Skeletal muscle tissue (tissue), 4 donors: ENCODE results near the gene USP11. TPM values are rescaled to one million over a fixed set of nuclear protein-coding genes. Genes with fewer than 3 reads are reported as not detected.

Source experiments
- H3K27ac ChIP-seq: one replicate; pipeline ENCODE4 v1.7.0; 2013; ENCODE audit warnings: mild to moderate bottlenecking, low read depth, low read length, inconsistent platforms
- H3K27me3 ChIP-seq, 3 donors: one replicate each; pipeline ENCODE4 v1.7.0; 2013; ENCODE audit warnings: low read length in 3 of 3; ENCODE audit not compliant: control insufficient read depth in 3 of 3, insufficient read depth in 3 of 3
- H3K36me3 ChIP-seq, 3 donors: one replicate each; pipeline ENCODE4 v1.7.0; 2013; ENCODE audit warnings: low read length in 3 of 3; ENCODE audit not compliant: control insufficient read depth in 3 of 3, insufficient read depth in 3 of 3
- H3K4me1 ChIP-seq, 3 donors: one replicate each; pipeline ENCODE4 v1.7.0; 2013; ENCODE audit warnings: low read length in 3 of 3, mild to moderate bottlenecking in 3 of 3; ENCODE audit not compliant: control insufficient read depth in 3 of 3, insufficient read depth in 3 of 3
- H3K4me3 ChIP-seq, 3 donors: one replicate each; pipeline ENCODE4 v1.7.0; 2013; ENCODE audit warnings: low read length in 3 of 3
- H3K9ac ChIP-seq, 3 donors: one replicate each; pipeline ENCODE4 v1.7.0; 2013; ENCODE audit warnings: low read length in 3 of 3, mild to moderate bottlenecking in 3 of 3, moderate library complexity in 2 of 3, low read depth in 1 of 3
- H3K9me3 ChIP-seq, 3 donors: one replicate each; pipeline ENCODE4 v1.7.0; 2013; ENCODE audit warnings: low read length in 3 of 3; ENCODE audit not compliant: control insufficient read depth in 3 of 3
- total RNA-seq: library from RNA; depleted of rRNA; stranded (reverse); fragments of >200 nt; gene quantifications from one replicate; pipeline ENCODE4 v1.2.3, GENCODE V29; 2014
- donor health status: Osteomylitis.

Gene USP11
- total RNA-seq, 1 donor from 2014 or later: 61.1 TPM

DNA sequence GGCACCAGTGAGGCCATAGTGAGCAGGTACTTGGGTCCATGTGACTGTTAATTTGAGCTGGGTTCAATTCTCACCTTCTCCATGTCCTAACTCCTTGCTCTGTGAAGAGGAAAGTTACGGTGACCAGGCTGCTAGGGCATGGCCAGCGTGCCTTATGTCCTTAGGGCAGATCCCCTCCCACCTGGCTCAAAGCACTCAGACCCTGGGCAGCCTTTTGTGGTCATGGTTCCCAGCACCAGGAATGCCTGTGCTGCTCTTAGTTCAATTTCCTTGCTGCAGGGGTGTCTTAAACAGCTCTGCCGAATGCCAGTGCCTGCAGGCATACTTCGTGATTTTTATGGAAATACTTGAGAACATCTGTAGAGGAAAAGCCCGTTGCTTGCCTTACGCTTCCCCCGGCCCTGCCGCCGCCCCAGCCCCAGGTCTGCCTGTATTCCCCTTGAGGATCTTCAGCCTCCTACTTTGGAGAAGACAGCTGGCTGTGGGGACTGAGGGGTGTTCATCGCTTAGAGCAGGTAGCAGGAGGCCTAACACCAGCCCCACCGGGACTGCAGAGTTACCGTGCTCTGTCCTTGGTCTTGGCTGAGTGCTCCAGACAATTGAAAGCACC, 17.4 kb upstream of the USP11 start:
- Histone ChIP-seq H3K36me3 (peaks cover 45 to 61% (median 50%) of the 10 kb centered on the region in 3 donors), H3K27ac (no peak overlapping the region), H3K9me3 (no peaks in the 10 kb centered on the region), H3K9ac (no peak overlapping the region), H3K4me3 (no peak overlapping the region), H3K4me1 (peaks cover 7 to 26% (median 21%) of the 10 kb centered on the region in 3 donors), H3K27me3 (no peaks in the 10 kb centered on the region)

DNA sequence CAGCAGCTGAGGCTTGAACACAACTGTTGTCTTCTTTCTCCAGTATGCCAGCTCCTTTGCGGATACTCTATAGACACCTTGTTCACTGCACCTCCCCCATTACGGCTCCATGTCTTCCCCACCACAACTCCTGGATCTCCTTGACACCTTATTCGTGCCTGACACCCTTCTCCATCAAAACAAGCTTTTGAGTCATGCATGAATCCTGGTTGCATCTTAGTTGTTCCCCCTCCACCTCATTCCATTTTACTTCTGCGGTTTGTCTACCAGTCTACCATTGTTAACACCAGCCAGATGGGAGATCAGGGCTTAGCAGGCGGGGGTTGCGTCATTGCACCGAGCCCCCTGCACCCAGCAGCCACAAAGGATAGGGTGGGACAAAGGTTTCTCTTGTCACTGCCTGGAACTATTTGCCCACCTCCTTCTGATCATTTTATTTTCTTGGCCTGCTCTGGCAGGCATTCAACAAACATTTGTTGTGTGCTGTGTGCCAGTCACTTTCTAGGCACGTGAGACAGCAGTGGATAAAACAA, 16.4 kb upstream of the USP11 start:
- H3K4me3 ChIP-seq: no peak overlapping the region
- H3K27me3 ChIP-seq: no peaks in the 10 kb centered on the region
- H3K36me3 ChIP-seq: peaks cover 38 to 50% (median 41%) of the 10 kb centered on the region in 3 donors
- no peaks in the 10 kb centered on the region for H3K9me3 ChIP-seq
- peaks cover 11 to 33% (median 28%) of the 10 kb centered on the region in 3 donors for H3K4me1 ChIP-seq
- H3K9ac ChIP-seq: peak overlapping the region in 1 of 3 donors; percentile 42
- no peak overlapping the region for H3K27ac ChIP-seq

DNA sequence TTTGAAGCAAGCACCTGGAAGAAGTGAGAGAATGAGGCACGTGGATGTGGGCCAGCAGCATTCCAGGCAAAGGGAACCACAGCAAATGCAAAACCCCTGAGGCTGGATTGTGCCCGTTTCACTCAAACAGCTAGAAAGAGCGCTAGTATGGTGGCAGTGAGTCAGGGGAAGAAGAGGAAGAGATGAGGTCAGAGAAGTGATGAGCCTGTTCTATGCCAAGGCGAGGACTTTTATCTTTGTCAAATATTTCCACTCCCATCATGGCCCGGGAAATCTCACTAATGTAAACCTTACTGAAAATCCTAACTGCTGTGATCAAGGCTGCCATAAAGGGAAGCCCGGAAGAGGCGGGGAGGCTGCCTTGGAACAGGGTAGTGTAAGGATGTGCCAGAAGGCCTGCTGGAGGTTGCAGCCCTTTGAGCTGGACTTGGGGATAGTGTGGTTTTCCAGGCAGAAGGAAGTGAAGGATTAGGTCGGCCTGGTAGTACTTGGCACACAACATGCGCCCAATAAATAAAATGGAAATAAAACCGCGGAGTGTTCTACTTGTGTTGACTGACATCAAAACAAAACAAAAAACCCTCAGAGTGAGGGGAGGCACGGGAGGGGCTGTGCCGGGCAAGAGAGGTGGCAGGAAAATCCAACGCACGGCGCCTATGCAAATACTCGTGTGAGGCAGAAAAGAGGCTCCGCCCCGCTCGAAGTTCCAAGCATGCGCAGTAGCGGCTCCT, 15.5 kb upstream of the USP11 start:
- H3K36me3 ChIP-seq: peaks cover 34 to 42% (median 35%) of the 10 kb centered on the region in 3 donors
- peaks cover 11 to 33% (median 28%) of the 10 kb centered on the region in 3 donors for H3K4me1 ChIP-seq
- H3K9ac ChIP-seq: peak overlapping the region; percentile 18 to 74 (median 42)
- H3K27me3 ChIP-seq: no peaks in the 10 kb centered on the region
- peak overlapping the region; percentile 54 to 64 (median 63) for H3K4me3 ChIP-seq
- H3K9me3 ChIP-seq: no peaks in the 10 kb centered on the region
- peak overlapping the region; percentile 97 for H3K27ac ChIP-seq

GRCh38 chrX:47217852-47218279, 14.9 kb upstream of the USP11 start:
- H3K27me3 ChIP-seq: no peaks in the 10 kb centered on the region
- H3K9me3 ChIP-seq: no peaks in the 10 kb centered on the region
- H3K36me3 ChIP-seq: peaks cover 29 to 36% (median 30%) of the 10 kb centered on the region in 3 donors
- H3K4me1 ChIP-seq: peaks cover 11 to 33% (median 28%) of the 10 kb centered on the region in 3 donors
- peak overlapping the region; percentile 91 to 93 (median 93) for H3K9ac ChIP-seq
- peak overlapping the region; percentile 83 to 93 (median 90) for H3K4me3 ChIP-seq
- peak overlapping the region; percentile 97 for H3K27ac ChIP-seq

GRCh38 chrX:47218280-47218919, 14.4 kb upstream of the USP11 start, which contains the start of gene CDK16:
TSS of gene CDK16 (plus strand) at chrX:47218681. CDS start at chrX:47223558, 4,877 bp downstream.
- H3K9ac ChIP-seq: peak within 1 kb of the TSS; percentile 91 to 93 (median 93)
- peak within 1 kb of the TSS; percentile 83 to 93 (median 90) for H3K4me3 ChIP-seq
- H3K27me3 ChIP-seq: no peaks in the 10 kb centered on the region
- peak within 1 kb of the TSS; percentile 97 for H3K27ac ChIP-seq
- H3K9me3 ChIP-seq: no peaks in the 10 kb centered on the region
- H3K4me1 ChIP-seq: peaks cover 11 to 33% (median 28%) of the 10 kb centered on the region in 3 donors
- peaks cover 26 to 36% (median 29%) of the 10 kb centered on the region in 3 donors for H3K36me3 ChIP-seq

DNA sequence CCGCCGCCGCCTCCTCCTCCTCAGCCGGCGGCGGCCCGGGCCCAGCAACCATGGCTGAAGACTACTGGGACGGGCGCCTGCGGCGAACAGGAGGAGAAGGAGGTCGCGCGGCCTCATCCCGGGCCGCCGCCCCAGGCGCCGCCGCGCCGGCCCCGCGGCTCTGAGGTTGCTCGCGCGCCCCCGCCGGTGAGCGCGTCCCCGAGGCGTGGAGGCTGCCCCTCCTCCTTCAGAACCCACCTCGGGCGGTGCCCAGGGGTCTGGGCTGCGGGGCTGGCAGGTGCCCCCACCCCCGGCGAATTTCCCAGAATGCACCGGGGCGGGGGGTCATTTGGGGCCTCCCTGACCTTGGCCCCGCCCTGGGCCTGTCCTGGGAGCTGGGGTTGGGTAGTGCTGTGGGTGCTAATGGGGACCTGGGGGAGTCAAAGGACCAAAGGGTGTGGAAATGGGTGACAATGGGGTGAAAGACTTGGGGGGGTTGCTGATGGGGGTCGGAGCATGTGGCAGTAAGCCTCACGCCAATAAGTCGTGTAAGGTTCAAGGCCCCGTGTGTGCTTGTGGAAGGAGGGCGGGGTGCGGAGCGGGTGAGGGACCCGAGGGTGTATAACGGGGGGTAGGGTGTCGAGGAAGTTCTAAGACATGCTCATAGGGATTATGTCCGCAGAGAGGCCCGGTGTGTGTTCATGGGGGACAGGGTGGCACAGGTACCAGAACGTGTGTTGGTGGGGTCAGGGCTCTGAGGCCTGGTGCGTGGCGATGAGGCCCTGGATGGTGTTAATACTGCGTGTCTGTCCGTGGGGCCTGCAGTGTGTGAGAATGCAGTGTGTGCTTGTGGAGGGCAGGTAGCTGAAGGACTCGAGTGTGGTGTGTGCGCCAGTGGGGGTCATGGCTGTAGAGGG, 13.6 kb upstream of the USP11 start:
- H3K4me3 ChIP-seq: peak overlapping the region; percentile 80 to 93 (median 90)
- no peaks in the 10 kb centered on the region for H3K27me3 ChIP-seq
- H3K9ac ChIP-seq: peak overlapping the region; percentile 91 to 93 (median 93)
- no peaks in the 10 kb centered on the region for H3K9me3 ChIP-seq
- H3K4me1 ChIP-seq: peaks cover 11 to 33% (median 28%) of the 10 kb centered on the region in 3 donors
- H3K36me3 ChIP-seq: peaks cover 29 to 37% (median 32%) of the 10 kb centered on the region in 3 donors
- peak overlapping the region; percentile 97 for H3K27ac ChIP-seq

GRCh38 chrX:47221756-47222155, 11.1 kb upstream of the USP11 start:
- H3K9ac ChIP-seq: no peak overlapping the region
- peaks cover 11 to 27% (median 21%) of the 10 kb centered on the region in 3 donors for H3K4me1 ChIP-seq
- peaks cover 34 to 38% (median 37%) of the 10 kb centered on the region in 3 donors for H3K36me3 ChIP-seq
- no peaks in the 10 kb centered on the region for H3K27me3 ChIP-seq
- H3K27ac ChIP-seq: no peak overlapping the region
- H3K9me3 ChIP-seq: no peaks in the 10 kb centered on the region
- H3K4me3 ChIP-seq: no peak overlapping the region

DNA sequence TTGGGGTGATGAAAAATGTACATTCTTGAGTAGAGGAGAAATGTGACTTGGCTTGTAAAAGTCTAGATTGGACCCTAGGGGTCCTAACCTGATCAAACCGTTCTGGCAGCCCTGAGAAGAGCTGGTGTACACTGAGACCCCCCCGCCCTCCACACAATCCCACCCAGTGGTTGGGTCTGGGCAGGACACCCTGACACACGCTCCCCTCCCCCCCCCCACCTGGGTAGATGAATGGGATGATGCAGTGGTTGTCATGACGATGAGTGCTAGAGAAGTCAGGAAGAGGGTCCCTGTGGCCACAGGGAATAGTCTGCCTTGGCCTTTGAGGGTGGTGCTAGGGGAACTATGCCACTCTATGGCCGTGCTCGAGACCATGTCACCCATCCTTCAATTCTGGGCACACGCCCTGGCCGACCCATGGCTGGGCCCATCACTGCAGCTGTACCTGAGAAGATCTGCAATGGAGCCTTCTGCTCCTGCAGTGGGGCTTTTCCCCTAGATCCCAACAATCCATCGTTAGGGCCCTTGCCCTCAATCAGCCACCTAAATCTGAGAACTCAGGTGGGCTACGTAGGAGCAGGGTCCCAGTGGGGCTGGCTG, 10.0 kb upstream of the USP11 start:
- Histone ChIP-seq H3K4me3 (no peak overlapping the region), H3K27ac (no peak overlapping the region), H3K36me3 (peaks cover 42 to 48% (median 43%) of the 10 kb centered on the region in 3 donors), H3K9ac (no peak overlapping the region), H3K27me3 (no peaks in the 10 kb centered on the region), H3K9me3 (no peaks in the 10 kb centered on the region), H3K4me1 (peaks cover 11 to 19% (median 16%) of the 10 kb centered on the region in 3 donors)
